ENCODE data around the gene DDX43.

GRCh38 chr6:73364549-73364948, 30.1 kb upstream of the DDX43 start:
- TF ChIP-seq, protein P1, sequence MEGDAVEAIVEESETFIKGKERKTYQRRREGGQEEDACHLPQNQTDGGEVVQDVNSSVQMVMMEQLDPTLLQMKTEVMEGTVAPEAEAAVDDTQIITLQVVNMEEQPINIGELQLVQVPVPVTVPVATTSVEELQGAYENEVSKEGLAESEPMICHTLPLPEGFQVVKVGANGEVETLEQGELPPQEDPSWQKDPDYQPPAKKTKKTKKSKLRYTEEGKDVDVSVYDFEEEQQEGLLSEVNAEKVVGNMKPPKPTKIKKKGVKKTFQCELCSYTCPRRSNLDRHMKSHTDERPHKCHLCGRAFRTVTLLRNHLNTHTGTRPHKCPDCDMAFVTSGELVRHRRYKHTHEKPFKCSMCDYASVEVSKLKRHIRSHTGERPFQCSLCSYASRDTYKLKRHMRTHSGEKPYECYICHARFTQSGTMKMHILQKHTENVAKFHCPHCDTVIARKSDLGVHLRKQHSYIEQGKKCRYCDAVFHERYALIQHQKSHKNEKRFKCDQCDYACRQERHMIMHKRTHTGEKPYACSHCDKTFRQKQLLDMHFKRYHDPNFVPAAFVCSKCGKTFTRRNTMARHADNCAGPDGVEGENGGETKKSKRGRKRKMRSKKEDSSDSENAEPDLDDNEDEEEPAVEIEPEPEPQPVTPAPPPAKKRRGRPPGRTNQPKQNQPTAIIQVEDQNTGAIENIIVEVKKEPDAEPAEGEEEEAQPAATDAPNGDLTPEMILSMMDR (IDR thresholded peaks at IDR 0.05) = no peak
- no peak for TF ChIP-seq RCOR1 (IDR thresholded peaks at IDR 0.05; ENCODE audit: low read length)
- TF ChIP-seq MEF2A (IDR thresholded peaks at IDR 0.05; ENCODE audit: borderline replicate concordance, low read depth) = no peak
- TF ChIP-seq REST (IDR thresholded peaks at IDR 0.05; ENCODE audit: low read depth, low read length) = no peak
- TF ChIP-seq SIN3A (IDR thresholded peaks at IDR 0.05; ENCODE audit: borderline replicate concordance, low read depth, low read length) = no peak
- no peak for TF ChIP-seq YY1 (IDR thresholded peaks at IDR 0.05; ENCODE audit: low read depth)
